Measurements from ENCODE around the gene CNOT8. TPM values are rescaled to one million over a fixed set of nuclear protein-coding genes. Genes with fewer than 3 reads are reported as not detected.

CNOT8 gene
- total RNA-seq (10 to 100 TPM; 51.8 to 80.6 (median 70.1) TPM), polyA plus RNA-seq (10 to 100 TPM; 51.6 to 53.5 (median 52.8) TPM)

DNA sequence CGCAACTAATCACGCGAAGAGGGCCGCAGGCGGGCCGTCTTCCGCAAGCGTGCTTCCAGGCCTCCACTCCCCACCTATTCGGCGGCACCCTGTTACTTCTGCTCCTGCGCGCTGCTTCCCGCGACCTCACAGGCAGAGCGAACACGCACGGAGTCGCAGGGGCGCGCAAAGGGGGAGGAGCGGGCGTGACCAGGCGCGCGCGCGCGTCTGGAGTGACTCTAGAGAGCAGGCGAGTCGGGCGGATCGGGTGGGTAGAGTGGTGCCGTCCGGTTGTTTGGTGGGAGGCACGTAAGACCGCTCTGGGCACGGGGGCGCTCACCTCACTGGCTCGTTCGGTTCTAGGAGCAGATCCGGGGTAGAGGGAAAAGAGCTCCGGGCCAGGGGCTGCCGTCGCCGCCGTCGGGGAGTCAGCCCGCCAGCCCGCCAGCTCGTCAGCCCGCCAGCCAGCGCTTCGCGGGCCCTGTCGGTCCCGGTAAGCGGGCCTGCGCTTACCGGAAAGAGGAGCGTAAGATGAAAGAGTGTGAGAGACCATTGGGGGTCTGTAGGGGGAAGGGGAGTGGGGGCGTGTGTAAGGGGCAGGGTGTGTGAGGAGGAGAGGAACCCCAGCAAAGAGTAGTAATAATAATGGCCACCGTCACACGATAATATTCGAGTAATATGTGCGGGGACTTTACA lies at the start of gene CNOT8:
CNOT8 (plus strand) TSS at position 331 of the 675 bp plus-strand sequence. CDS start 4,652 bp downstream, outside the sequence.
- DNase-seq: peak; percentile 99
- Histone ChIP-seq H3K27me3 (no peaks in the 10 kb centered on the region), H3K27ac (peak within 1 kb of the TSS; percentile 96 to 99 (median 98)), H3K4me1 (peaks cover 0 to 56% (median 47%) of the 10 kb centered on the region in 4 donors), H3K9me3 (no peaks in the 10 kb centered on the region), H3K4me3 (peak within 1 kb of the TSS; percentile 78 to 91 (median 86)), H3K36me3 (peaks cover 0 to 3% (median 0%) of the 10 kb centered on the region in 4 donors)
- TF ChIP-seq POLR2A (IDR thresholded peaks at IDR 0.05): peak; percentile 91 to 93
- no peak for TF ChIP-seq EP300 (IDR thresholded peaks at IDR 0.05)
- TF ChIP-seq POLR2AphosphoS5 (IDR thresholded peaks at IDR 0.05): peak; percentile 89 to 97 (median 93)
- intact Hi-C loops (cut with DNase I): loop anchor here (2.0 to 10.0 kb wide), 4 partner anchors 80 to 414 kb away; partner anchors contain the start of genes GEMIN5, HAND1, LARP1 and SAP30L
- WGBS, 2 donors: 0% methylated on average over 65 of the region's 65 CpGs

GRCh38 chr5:154811239-154811638 lies 47.2 kb upstream of the CNOT8 start:
- Histone ChIP-seq H3K4me3 (no peak overlapping the region), H3K27ac (no peak overlapping the region), H3K36me3 (peaks cover 14 to 99% (median 55%) of the 10 kb centered on the region in 4 donors), H3K9me3 (no peaks in the 10 kb centered on the region), H3K4me1 (peaks cover 0 to 8% (median 5%) of the 10 kb centered on the region in 4 donors), H3K27me3 (no peaks in the 10 kb centered on the region)
- WGBS, 2 donors: 73 to 89% methylated on average over 7 of the region's 7 CpGs
- no peak for DNase-seq
- intact Hi-C loops (cut with DNase I): loop anchor here (5.0 kb wide), 1 partner anchor 54 kb away; the partner anchor contains the start of gene LARP1
- TF ChIP-seq POLR2A (IDR thresholded peaks at IDR 0.05): no peak
- TF ChIP-seq EP300 (IDR thresholded peaks at IDR 0.05): no peak
- TF ChIP-seq POLR2AphosphoS5 (IDR thresholded peaks at IDR 0.05): no peak
- no peak for TF ChIP-seq CTCF (IDR thresholded peaks at IDR 0.05)

GRCh38 chr5:154811653-154812465 lies 46.6 kb upstream of the CNOT8 start:
- DNase-seq: peak; percentile 78
- TF ChIP-seq POLR2A (IDR thresholded peaks at IDR 0.05) (no peak), POLR2AphosphoS5 (IDR thresholded peaks at IDR 0.05) (peak in 1 of 4 donors; percentile 19), CTCF (IDR thresholded peaks at IDR 0.05) (peak; percentile 73 to 91 (median 87))
- Histone ChIP-seq H3K27me3 (no peaks in the 10 kb centered on the region), H3K4me1 (peaks cover 0 to 8% (median 5%) of the 10 kb centered on the region in 4 donors), H3K36me3 (peaks cover 14 to 99% (median 54%) of the 10 kb centered on the region in 4 donors), H3K9me3 (no peaks in the 10 kb centered on the region), H3K27ac (no peak overlapping the region), H3K4me3 (no peak overlapping the region)
- intact Hi-C loops (cut with DNase I): loop anchor here (1.0 to 5.0 kb wide), 2 partner anchors 55 to 162 kb away; partner anchors contain the start of gene LARP1
- 17 to 44% methylated on average over 3 of the region's 3 CpGs for WGBS, 2 donors

- TF ChIP-seq POLR2AphosphoS5 (IDR thresholded peaks at IDR 0.05) (no peak), POLR2A (IDR thresholded peaks at IDR 0.05) (no peak), CTCF (IDR thresholded peaks at IDR 0.05) (no peak), EP300 (IDR thresholded peaks at IDR 0.05) (no peak)
- no peaks in the 10 kb centered on the region for H3K27me3 ChIP-seq
- peak overlapping the region in 2 of 4 donors; percentile 24 to 43 for H3K27ac ChIP-seq
- peaks cover 14 to 95% (median 49%) of the 10 kb centered on the region in 4 donors for H3K36me3 ChIP-seq
- WGBS, 2 donors: 70 to 87% methylated on average over 4 of the region's 4 CpGs
- H3K4me3 ChIP-seq: no peak overlapping the region
- no peaks in the 10 kb centered on the region for H3K9me3 ChIP-seq
- H3K4me1 ChIP-seq: peaks cover 0 to 11% (median 6%) of the 10 kb centered on the region in 4 donors
- no peak for DNase-seq
- intact Hi-C loops (cut with DNase I): loop anchor here (5.0 kb wide), 1 partner anchor 56 kb away; the partner anchor contains the start of gene LARP1
These were observed 45.3 kb upstream of the CNOT8 start for GRCh38 chr5:154813158-154813557.

Data from sigmoid colon (tissue), 7 donors.